Neuron (in vitro differentiated cells): ENCODE results near the gene TNFRSF19.
A peak's percentile ranks its signal among the peaks of the same experiment; 100 is the strongest.

Experiments
- H2AFZ ChIP-seq: one replicate; pipeline ENCODE4 v1.6.1; 2013; ENCODE audit warnings: low read depth, mild to moderate bottlenecking, inconsistent platforms, low read length, moderate library complexity
- H3K27me3 ChIP-seq: one replicate; pipeline ENCODE4 v1.6.1; 2013; ENCODE audit warnings: low read length; ENCODE audit not compliant: insufficient read depth
- H3K36me3 ChIP-seq: one replicate; pipeline ENCODE4 v1.6.1; 2013; ENCODE audit warnings: low read length; ENCODE audit not compliant: insufficient read depth
- H3K4me1 ChIP-seq: one replicate; pipeline ENCODE4 v1.6.1; 2013; ENCODE audit warnings: low read length; ENCODE audit not compliant: insufficient read depth
- H3K4me3 ChIP-seq: 2 replicates; pipeline ENCODE4 v1.5.1; 2013; ENCODE audit warnings: mild to moderate bottlenecking, low read length, moderate library complexity
- H3K9me3 ChIP-seq: one replicate; pipeline ENCODE4 v1.6.1; 2013; ENCODE audit warnings: low read length

The TNFRSF19 gene

GRCh38 chr13:23628765-23629565 lies 58.8 kb downstream of the TNFRSF19 start:
- Histone ChIP-seq H2AFZ (no peak overlapping the region), H3K27me3 (no peaks in the 10 kb centered on the region), H3K4me1 (peaks cover 12% of the 10 kb centered on the region), H3K36me3 (no peaks in the 10 kb centered on the region), H3K9me3 (no peaks in the 10 kb centered on the region), H3K4me3 (no peak overlapping the region)

- Histone ChIP-seq H3K4me3 (no peak overlapping the region), H3K27me3 (no peaks in the 10 kb centered on the region), H3K36me3 (no peaks in the 10 kb centered on the region), H3K9me3 (no peaks in the 10 kb centered on the region), H2AFZ (no peak overlapping the region), H3K4me1 (peaks cover 12% of the 10 kb centered on the region)
Observed at GRCh38 chr13:23629566-23630272, 59.5 kb downstream of the TNFRSF19 start.

- Histone ChIP-seq H3K36me3 (no peaks in the 10 kb centered on the region), H3K9me3 (no peaks in the 10 kb centered on the region), H3K4me3 (no peak overlapping the region), H2AFZ (no peak overlapping the region), H3K4me1 (peaks cover 12% of the 10 kb centered on the region), H3K27me3 (no peaks in the 10 kb centered on the region)
Observed at GRCh38 chr13:23630349-23631093, 60.3 kb downstream of the TNFRSF19 start.

- Histone ChIP-seq H3K4me3 (no peak overlapping the region), H3K9me3 (no peaks in the 10 kb centered on the region), H3K27me3 (no peaks in the 10 kb centered on the region), H2AFZ (peak overlapping the region; percentile 6), H3K4me1 (peaks cover 12% of the 10 kb centered on the region), H3K36me3 (no peaks in the 10 kb centered on the region)
Observed at GRCh38 chr13:23631311-23632047, 61.3 kb downstream of the TNFRSF19 start.

GRCh38 chr13:23632048-23632582 lies 61.9 kb downstream of the TNFRSF19 start:
- H3K4me1 ChIP-seq, result peaks cover 12% of the 10 kb centered on the region
- H3K4me3 ChIP-seq, result no peak overlapping the region
- H3K27me3 ChIP-seq, result no peaks in the 10 kb centered on the region
- H3K36me3 ChIP-seq, result no peaks in the 10 kb centered on the region
- H2AFZ ChIP-seq, result peak overlapping the region; percentile 6
- H3K9me3 ChIP-seq, result no peaks in the 10 kb centered on the region

- no peak overlapping the region for H3K4me3 ChIP-seq
- no peak overlapping the region for H2AFZ ChIP-seq
- H3K4me1 ChIP-seq, result peaks cover 12% of the 10 kb centered on the region
- no peaks in the 10 kb centered on the region for H3K27me3 ChIP-seq
- no peaks in the 10 kb centered on the region for H3K9me3 ChIP-seq
- no peaks in the 10 kb centered on the region for H3K36me3 ChIP-seq
Observed at GRCh38 chr13:23632741-23633140, 62.5 kb downstream of the TNFRSF19 start.

- Histone ChIP-seq H3K4me1 (peaks cover 12% of the 10 kb centered on the region), H3K9me3 (no peaks in the 10 kb centered on the region), H2AFZ (no peak overlapping the region), H3K36me3 (no peaks in the 10 kb centered on the region), H3K27me3 (no peaks in the 10 kb centered on the region), H3K4me3 (no peak overlapping the region)
Observed at GRCh38 chr13:23634897-23635296, 64.7 kb downstream of the TNFRSF19 start.

- Histone ChIP-seq H3K9me3 (no peaks in the 10 kb centered on the region), H3K4me3 (no peak overlapping the region), H3K36me3 (no peaks in the 10 kb centered on the region), H3K27me3 (no peaks in the 10 kb centered on the region), H3K4me1 (peaks cover 11% of the 10 kb centered on the region), H2AFZ (no peak overlapping the region)
Observed at GRCh38 chr13:23636360-23636759, 66.1 kb downstream of the TNFRSF19 start.

- no peak overlapping the region for H2AFZ ChIP-seq
- H3K4me1 ChIP-seq, result no peaks in the 10 kb centered on the region
- no peaks in the 10 kb centered on the region for H3K9me3 ChIP-seq
- no peaks in the 10 kb centered on the region for H3K36me3 ChIP-seq
- no peaks in the 10 kb centered on the region for H3K27me3 ChIP-seq
- H3K4me3 ChIP-seq, result no peak overlapping the region
Observed at GRCh38 chr13:23637829-23638228, 67.6 kb downstream of the TNFRSF19 start.

- Histone ChIP-seq H3K27me3 (no peaks in the 10 kb centered on the region), H2AFZ (no peak overlapping the region), H3K36me3 (no peaks in the 10 kb centered on the region), H3K4me3 (no peak overlapping the region), H3K9me3 (no peaks in the 10 kb centered on the region), H3K4me1 (peaks cover 2% of the 10 kb centered on the region)
Observed at GRCh38 chr13:23639674-23640073, 69.5 kb downstream of the TNFRSF19 start.

GRCh38 chr13:23642110-23642509 lies 71.9 kb downstream of the TNFRSF19 start:
- Histone ChIP-seq H3K27me3 (no peaks in the 10 kb centered on the region), H3K4me3 (no peak overlapping the region), H3K4me1 (peaks cover 2% of the 10 kb centered on the region)

GRCh38 chr13:23643338-23644125 lies 73.3 kb downstream of the TNFRSF19 start:
- no peaks in the 10 kb centered on the region for H3K27me3 ChIP-seq
- H3K4me1 ChIP-seq, result peaks cover 2% of the 10 kb centered on the region
- no peak overlapping the region for H2AFZ ChIP-seq
- no peaks in the 10 kb centered on the region for H3K9me3 ChIP-seq
- no peaks in the 10 kb centered on the region for H3K36me3 ChIP-seq
- no peak overlapping the region for H3K4me3 ChIP-seq

More at GRCh38 chr13:23642110-23642509, 71.9 kb downstream of the TNFRSF19 start:
- Histone ChIP-seq H3K9me3 (no peaks in the 10 kb centered on the region), H3K36me3 (no peaks in the 10 kb centered on the region), H2AFZ (no peak overlapping the region)
